Measurements from ENCODE around the gene CLK3.

GRCh38 chr15:74633781-74634180, 18.1 kb downstream of the CLK3 start:
- TF ChIP-seq CTCF (IDR thresholded peaks at IDR 0.05) (no peak), POLR2A (IDR thresholded peaks at IDR 0.05) (no peak)
